SU-DHL-6 (cell line): ENCODE measurements around the gene LRCH1.

Experiments used
- H2AFZ ChIP-seq: fragments of 200-600 bp; sonication (generic); 2 replicates; pipeline ENCODE4 v1.6.1; 2014; ENCODE audit warnings: low read depth, mild to moderate bottlenecking, moderate library complexity, mixed read lengths, antibody characterized with exemption, low read length; ENCODE audit not compliant: severe bottlenecking
- H3F3A ChIP-seq: fragments of 200-600 bp; shearing (Covaris generic); 2 replicates; pipeline ENCODE4 v1.6.0; 2016; ENCODE audit warnings: antibody characterized with exemption, mild to moderate bottlenecking; ENCODE audit not compliant: insufficient read depth
- H3K27ac ChIP-seq: fragments of 200-600 bp; sonication (generic); 2 replicates; pipeline ENCODE4 v1.5.1; 2016; ENCODE audit warnings: low read depth, mild to moderate bottlenecking, low read length, moderate library complexity, mixed read lengths
- H3K27me3 ChIP-seq: fragments of 200-600 bp; sonication (generic), shearing (Covaris generic); 2 replicates; pipeline ENCODE4 v1.6.0; 2014; ENCODE audit warnings: mild to moderate bottlenecking, low read length
- H3K36me3 ChIP-seq: fragments of 200-600 bp; sonication (generic); 2 replicates; pipeline ENCODE4 v1.6.1; 2014; ENCODE audit warnings: mild to moderate bottlenecking, low read length, mixed read lengths
- H3K4me2 ChIP-seq: fragments of 300-600, 200-600 bp; shearing (Covaris generic), sonication (generic); 2 replicates; pipeline ENCODE4 v1.6.0; 2014; ENCODE audit warnings: low read length, low read depth, mild to moderate bottlenecking; ENCODE audit not compliant: poor library complexity, severe bottlenecking
- H3K4me3 ChIP-seq: fragments of 200-600 bp; sonication (generic); 2 replicates; pipeline ENCODE4 v1.5.1; 2014; ENCODE audit warnings: antibody characterized with exemption, low read length, mild to moderate bottlenecking, mixed read lengths; ENCODE audit not compliant: insufficient read depth, poor library complexity, severe bottlenecking
- H3K79me2 ChIP-seq: fragments of 200-600 bp; sonication (generic); 2 replicates; pipeline ENCODE4 v1.6.1; 2014; ENCODE audit warnings: mild to moderate bottlenecking, low read length, moderate library complexity; ENCODE audit not compliant: insufficient read depth
- H3K9ac ChIP-seq: fragments of 200-600 bp; sonication (generic); 2 replicates; pipeline ENCODE4 v1.7.0; 2014; ENCODE audit warnings: mild to moderate bottlenecking, low read length
- H3K9me2 ChIP-seq: fragments of 200-600 bp; sonication (generic); replicated peaks from 2 replicates; pipeline ENCODE4 v1.6.1; 2014; ENCODE audit warnings: low read length; ENCODE audit not compliant: insufficient read depth
- H3K9me3 ChIP-seq: fragments of 200-600 bp; sonication (generic); 2 replicates; pipeline ENCODE4 v1.6.1; 2014; ENCODE audit warnings: low read length, mixed read lengths; ENCODE audit not compliant: insufficient read depth
- H4K20me1 ChIP-seq: fragments of 200-600 bp; sonication (generic); 2 replicates; pipeline ENCODE4 v1.6.1; 2014; ENCODE audit warnings: low read depth, mild to moderate bottlenecking, antibody characterized with exemption, low read length, moderate library complexity, mixed read lengths
- CTCF ChIP-seq: fragments of 200-600 bp; sonication (generic); IDR thresholded peaks from one replicate; pipeline ENCODE4 v1.5.1; 2017; ENCODE audit warnings: antibody characterized with exemption, mild to moderate bottlenecking, low read length, moderate library complexity; ENCODE audit not compliant: insufficient read depth, poor library complexity, severe bottlenecking
- EZH2phosphoT487 ChIP-seq: fragments of 200-600 bp; sonication (generic), shearing (Covaris generic); conservative IDR thresholded peaks from 2 replicates; pipeline ENCODE4 v1.6.1; 2018; ENCODE audit warnings: mild to moderate bottlenecking, antibody characterized with exemption, low read length, moderate library complexity, mixed read lengths

Gene LRCH1

GRCh38 chr13:46686171-46686570, 133.2 kb downstream of the LRCH1 start:
- Histone ChIP-seq H3K79me2 (peaks cover 4% of the 10 kb centered on the region; the same call in 1 of the 2 replicates), H3K9me3 (no peaks in the 10 kb centered on the region), H2AFZ (no peak overlapping the region), H3K27ac (no peak overlapping the region), H3K27me3 (no peaks in the 10 kb centered on the region), H3K9me2 (no peaks in the 10 kb centered on the region), H3K36me3 (peaks cover 19% of the 10 kb centered on the region), H3K9ac (no peak overlapping the region), H3K4me2 (no peak overlapping the region), H3K4me3 (no peak overlapping the region), H3F3A (0 out of 2 replicates have a peak, but pooled peaks cover 7% of the 10 kb centered on the region), H4K20me1 (no peaks in the 10 kb centered on the region)
- TF ChIP-seq EZH2phosphoT487 (no peak), CTCF (no peak)

GRCh38 chr13:46687810-46688209, 134.8 kb downstream of the LRCH1 start:
- Histone ChIP-seq H3K27me3 (no peaks in the 10 kb centered on the region), H4K20me1 (no peaks in the 10 kb centered on the region), H3F3A (0 out of 2 replicates have a peak, but pooled peaks cover 7% of the 10 kb centered on the region), H3K9me3 (no peaks in the 10 kb centered on the region), H3K4me3 (no peak overlapping the region), H3K9ac (no peak overlapping the region), H3K9me2 (no peaks in the 10 kb centered on the region), H2AFZ (no peak overlapping the region), H3K4me2 (no peak overlapping the region), H3K79me2 (no peaks in the 10 kb centered on the region), H3K27ac (no peak overlapping the region), H3K36me3 (peaks cover 19% of the 10 kb centered on the region)
- TF ChIP-seq CTCF, result no peak
- TF ChIP-seq EZH2phosphoT487, result no peak

- H3K4me2 ChIP-seq, result no peak overlapping the region
- no peak overlapping the region for H3K27ac ChIP-seq
- H3K79me2 ChIP-seq, result no peaks in the 10 kb centered on the region
- no peaks in the 10 kb centered on the region for H3K9me3 ChIP-seq
- H3K9ac ChIP-seq, result no peak overlapping the region
- H4K20me1 ChIP-seq, result no peaks in the 10 kb centered on the region
- H3K4me3 ChIP-seq, result no peak overlapping the region
- H3K36me3 ChIP-seq, result peaks cover 15% of the 10 kb centered on the region
- H3K27me3 ChIP-seq, result no peaks in the 10 kb centered on the region
- no peak overlapping the region for H2AFZ ChIP-seq
- no peak for TF ChIP-seq CTCF
- TF ChIP-seq EZH2phosphoT487, result no peak
- 0 out of 2 replicates have a peak, but pooled peaks cover 7% of the 10 kb centered on the region for H3F3A ChIP-seq
- H3K9me2 ChIP-seq, result no peaks in the 10 kb centered on the region
Observed at GRCh38 chr13:46688306-46688705, 135.3 kb downstream of the LRCH1 start.
